Measurements from ENCODE around the gene MLN.

- TF ChIP-seq YY1 (IDR thresholded peaks at IDR 0.05; ENCODE audit: insufficient read depth, insufficient read length) (no peak), SUZ12 (IDR thresholded peaks at IDR 0.05; ENCODE audit: extremely low read depth, insufficient read depth, insufficient read length) (no peak)
Measured at GRCh38 chr6:33755070-33755869, 48.5 kb downstream of the MLN start.
